Calu3 (cell line): ENCODE data around the gene TRIO. TPM values are rescaled to one million over a fixed set of nuclear protein-coding genes. Genes with fewer than 3 reads are reported as not detected.
A peak's percentile ranks its signal among the peaks of the same experiment; 100 is the strongest.
"Not testable (repeated sequence)": the region's sequence is repeated elsewhere in the genome, so short reads cannot be mapped to it uniquely, and the experiment has no call there.

Source experiments
- BruUV-seq: library from RNA; stranded (reverse); fragments of 400-500 nt; replicated peaks from 2 replicates; lab custom pipeline; 2021; lab: Mats Ljungman, UMichigan
- CTCF ChIA-PET: fragments of 300-600 bp; sonication (Branson Sonifier 250); formaldehyde crosslinking; loops from one replicate; lab custom pipeline; 2022; ENCODE audit warnings: antibody characterized with exemption; lab: Charles Lee
- DNase-seq: peaks from one replicate; pipeline ENCODE4 v3.0.0; 2022
- H3K27ac Mint-ChIP-seq: one replicate; pipeline ENCODE4 v1.8.0; 2022; ENCODE audit warnings: mixed read lengths; ENCODE audit not compliant: unreplicated experiment
- H3K27me3 Mint-ChIP-seq: one replicate; pipeline ENCODE4 v1.8.0; 2022; ENCODE audit warnings: mixed read lengths; ENCODE audit not compliant: unreplicated experiment
- H3K36me3 Mint-ChIP-seq: one replicate; pipeline ENCODE4 v1.8.0; 2022; ENCODE audit warnings: mild to moderate bottlenecking, moderate library complexity, mixed read lengths; ENCODE audit not compliant: insufficient read depth, unreplicated experiment
- H3K4me1 Mint-ChIP-seq: one replicate; pipeline ENCODE4 v1.8.0; 2022; ENCODE audit warnings: mild to moderate bottlenecking, low read depth, mixed read lengths; ENCODE audit not compliant: unreplicated experiment
- H3K4me3 Mint-ChIP-seq: one replicate; pipeline ENCODE4 v1.8.0; 2022; ENCODE audit warnings: mild to moderate bottlenecking, low read depth, moderate library complexity, mixed read lengths; ENCODE audit not compliant: unreplicated experiment
- H3K9me3 Mint-ChIP-seq: one replicate; pipeline ENCODE4 v1.8.0; 2022; ENCODE audit warnings: low read depth, mixed read lengths; ENCODE audit not compliant: unreplicated experiment
- intact Hi-C: fragments of 100-400 bp; cut with micrococcal nuclease; formaldehyde crosslinking; loops from one replicate; pipeline ENCODE4 v1.10.0; 2022; ENCODE audit not compliant: unreplicated experiment
- total RNA-seq: library from RNA; stranded (reverse); gene quantifications from 2 replicates; pipeline ENCODE4 v1.2.3, GENCODE V29; 2022
- TF ChIP-seq, protein P1 (sequence below): fragments of 200-600 bp; IDR thresholded peaks from one replicate; pipeline ENCODE4 v1.8.0; 2022; ENCODE audit warnings: antibody characterized with exemption; ENCODE audit not compliant: unreplicated experiment

The TRIO gene
- total RNA-seq, 1 experiment from 2014 or later, result 183 TPM

DNA sequence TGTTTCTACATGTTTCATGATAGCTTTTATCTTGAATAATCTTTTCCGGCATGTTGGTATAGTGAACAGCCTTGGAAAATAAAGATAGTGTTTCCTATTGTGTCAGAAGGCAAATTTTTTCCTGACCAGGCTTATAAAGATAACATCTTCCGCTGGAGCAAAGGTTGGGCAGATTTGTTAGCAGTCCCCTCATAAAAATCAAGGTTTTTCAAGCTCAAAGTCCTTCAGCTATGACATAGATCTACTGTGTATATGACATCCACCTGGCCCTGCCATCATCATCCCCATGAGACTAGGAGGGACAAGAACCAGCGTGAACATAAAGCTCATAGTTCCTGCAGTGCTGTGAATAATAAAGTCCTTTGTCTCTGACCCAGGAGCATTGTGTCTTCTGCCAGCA lies 408.1 kb downstream of the TRIO start:
- intact Hi-C loops, result no loop called here
- no peaks in the 10 kb centered on the region for H3K36me3 Mint-ChIP-seq
- TF ChIP-seq, protein P1, sequence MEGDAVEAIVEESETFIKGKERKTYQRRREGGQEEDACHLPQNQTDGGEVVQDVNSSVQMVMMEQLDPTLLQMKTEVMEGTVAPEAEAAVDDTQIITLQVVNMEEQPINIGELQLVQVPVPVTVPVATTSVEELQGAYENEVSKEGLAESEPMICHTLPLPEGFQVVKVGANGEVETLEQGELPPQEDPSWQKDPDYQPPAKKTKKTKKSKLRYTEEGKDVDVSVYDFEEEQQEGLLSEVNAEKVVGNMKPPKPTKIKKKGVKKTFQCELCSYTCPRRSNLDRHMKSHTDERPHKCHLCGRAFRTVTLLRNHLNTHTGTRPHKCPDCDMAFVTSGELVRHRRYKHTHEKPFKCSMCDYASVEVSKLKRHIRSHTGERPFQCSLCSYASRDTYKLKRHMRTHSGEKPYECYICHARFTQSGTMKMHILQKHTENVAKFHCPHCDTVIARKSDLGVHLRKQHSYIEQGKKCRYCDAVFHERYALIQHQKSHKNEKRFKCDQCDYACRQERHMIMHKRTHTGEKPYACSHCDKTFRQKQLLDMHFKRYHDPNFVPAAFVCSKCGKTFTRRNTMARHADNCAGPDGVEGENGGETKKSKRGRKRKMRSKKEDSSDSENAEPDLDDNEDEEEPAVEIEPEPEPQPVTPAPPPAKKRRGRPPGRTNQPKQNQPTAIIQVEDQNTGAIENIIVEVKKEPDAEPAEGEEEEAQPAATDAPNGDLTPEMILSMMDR, result no peak
- H3K27me3 Mint-ChIP-seq, result peaks cover 44% of the 10 kb centered on the region
- H3K27ac Mint-ChIP-seq, result no peak overlapping the region
- H3K4me3 Mint-ChIP-seq, result no peak overlapping the region
- no TSS peak for BruUV-seq
- H3K4me1 Mint-ChIP-seq, result no peaks in the 10 kb centered on the region
- CTCF ChIA-PET, result no interaction called here
- no peak for DNase-seq
- no peaks in the 10 kb centered on the region for H3K9me3 Mint-ChIP-seq

DNA sequence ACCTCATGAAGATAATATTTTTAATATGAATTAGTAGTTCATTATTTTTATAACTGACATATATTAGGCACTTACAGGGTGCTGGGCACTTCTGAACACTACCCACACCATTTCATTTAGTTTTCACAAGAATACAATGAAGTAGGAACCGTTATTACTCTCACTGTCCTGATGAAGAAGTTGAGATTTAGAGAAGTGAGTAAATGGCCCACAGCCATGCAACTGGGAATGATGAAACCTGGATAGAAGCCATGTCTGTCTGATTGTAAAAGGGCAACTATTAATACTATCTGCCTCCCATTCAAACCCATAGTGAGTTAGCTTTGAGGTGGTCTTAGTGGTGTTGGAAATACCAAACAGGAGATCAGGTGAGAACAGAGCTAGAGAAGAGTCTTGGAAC lies 408.9 kb downstream of the TRIO start:
- no peaks in the 10 kb centered on the region for H3K9me3 Mint-ChIP-seq
- no peaks in the 10 kb centered on the region for H3K36me3 Mint-ChIP-seq
- no peak overlapping the region for H3K4me3 Mint-ChIP-seq
- BruUV-seq, result no TSS peak
- H3K27ac Mint-ChIP-seq, result no peak overlapping the region
- H3K27me3 Mint-ChIP-seq, result peaks cover 36% of the 10 kb centered on the region
- intact Hi-C loops, result no loop called here
- CTCF ChIA-PET, result no interaction called here
- DNase-seq, result no peak
- TF ChIP-seq, protein P1, result no peak
- H3K4me1 Mint-ChIP-seq, result no peaks in the 10 kb centered on the region

DNA sequence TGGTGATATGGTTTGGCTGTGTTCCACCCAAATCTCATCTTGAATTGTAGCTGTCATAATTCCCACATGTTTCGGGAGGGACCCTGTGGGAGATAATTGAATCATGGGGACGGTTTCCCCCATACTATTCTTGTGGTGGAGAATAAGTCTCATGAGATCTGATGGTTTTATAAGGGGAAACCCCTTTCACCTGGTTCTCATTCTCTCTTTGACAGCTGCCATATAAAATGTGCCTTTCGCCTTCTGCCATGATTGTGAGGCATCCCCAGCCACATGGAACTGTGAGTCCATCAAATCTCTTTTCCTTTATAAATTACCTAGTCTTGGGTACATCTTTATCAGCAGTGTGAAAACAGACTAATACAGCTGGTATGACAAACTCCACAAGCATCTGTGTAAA lies 411.1 kb downstream of the TRIO start:
- H3K4me3 Mint-ChIP-seq, H3K4me1 Mint-ChIP-seq, H3K27ac Mint-ChIP-seq, intact Hi-C loops, H3K9me3 Mint-ChIP-seq, DNase-seq, BruUV-seq, H3K36me3 Mint-ChIP-seq, CTCF ChIA-PET: not testable (repeated sequence)
- peaks cover 20% of the 10 kb centered on the region for H3K27me3 Mint-ChIP-seq

GRCh38 chr5:14556015-14556414 lies 412.9 kb downstream of the TRIO start:
- Mint-ChIP-seq H3K27ac (no peak overlapping the region), H3K4me1 (no peaks in the 10 kb centered on the region), H3K27me3 (peaks cover 14% of the 10 kb centered on the region), H3K36me3 (no peaks in the 10 kb centered on the region), H3K9me3 (no peaks in the 10 kb centered on the region), H3K4me3 (no peak overlapping the region)
- no peak for DNase-seq
- TF ChIP-seq, protein P1, result no peak
- CTCF ChIA-PET, result no interaction called here
- BruUV-seq, result no TSS peak
- intact Hi-C loops, result no loop called here

DNA sequence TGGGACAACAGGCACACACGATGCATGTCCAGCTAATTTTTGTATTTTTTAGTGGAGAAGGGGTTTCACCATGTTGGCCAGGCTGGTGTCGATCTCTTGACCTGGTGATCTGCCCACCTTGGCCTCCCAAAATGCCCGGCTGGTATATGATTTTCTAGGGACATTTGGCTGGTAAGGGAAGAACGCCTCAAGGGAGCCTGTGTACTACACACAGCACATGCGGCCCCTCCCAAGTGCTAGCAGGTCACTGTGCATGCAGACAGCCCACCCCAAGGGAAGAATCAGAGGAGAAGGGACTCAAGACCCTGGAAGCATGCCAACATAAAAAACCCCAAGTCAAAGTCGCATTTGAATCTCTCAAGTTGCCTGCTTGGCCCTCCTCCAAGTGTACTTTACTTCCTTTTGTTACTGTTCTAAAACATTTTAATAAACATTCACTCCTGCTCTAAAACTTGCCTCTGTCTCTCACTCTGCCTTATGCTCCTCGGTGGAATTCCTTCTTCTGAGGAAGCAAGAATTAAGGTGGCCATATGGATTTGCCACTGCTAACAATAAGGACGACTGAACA lies 414.1 kb downstream of the TRIO start:
- H3K9me3 Mint-ChIP-seq, result no peaks in the 10 kb centered on the region
- H3K4me1 Mint-ChIP-seq, result no peaks in the 10 kb centered on the region
- CTCF ChIA-PET, result no interaction called here
- H3K27ac Mint-ChIP-seq, result no peak overlapping the region
- H3K4me3 Mint-ChIP-seq, result no peak overlapping the region
- no TSS peak for BruUV-seq
- peaks cover 13% of the 10 kb centered on the region for H3K27me3 Mint-ChIP-seq
- TF ChIP-seq, protein P1, result no peak
- peak; percentile 4 for DNase-seq
- intact Hi-C loops, result no loop called here
- H3K36me3 Mint-ChIP-seq, result no peaks in the 10 kb centered on the region
